NCI-H82 (cell line): ENCODE data around the gene CD164.

Experiments used
- DNase-seq: peaks from one replicate; lab custom pipeline; 2025; lab: John Stamatoyannopoulos, UW

The CD164 gene

DNA sequence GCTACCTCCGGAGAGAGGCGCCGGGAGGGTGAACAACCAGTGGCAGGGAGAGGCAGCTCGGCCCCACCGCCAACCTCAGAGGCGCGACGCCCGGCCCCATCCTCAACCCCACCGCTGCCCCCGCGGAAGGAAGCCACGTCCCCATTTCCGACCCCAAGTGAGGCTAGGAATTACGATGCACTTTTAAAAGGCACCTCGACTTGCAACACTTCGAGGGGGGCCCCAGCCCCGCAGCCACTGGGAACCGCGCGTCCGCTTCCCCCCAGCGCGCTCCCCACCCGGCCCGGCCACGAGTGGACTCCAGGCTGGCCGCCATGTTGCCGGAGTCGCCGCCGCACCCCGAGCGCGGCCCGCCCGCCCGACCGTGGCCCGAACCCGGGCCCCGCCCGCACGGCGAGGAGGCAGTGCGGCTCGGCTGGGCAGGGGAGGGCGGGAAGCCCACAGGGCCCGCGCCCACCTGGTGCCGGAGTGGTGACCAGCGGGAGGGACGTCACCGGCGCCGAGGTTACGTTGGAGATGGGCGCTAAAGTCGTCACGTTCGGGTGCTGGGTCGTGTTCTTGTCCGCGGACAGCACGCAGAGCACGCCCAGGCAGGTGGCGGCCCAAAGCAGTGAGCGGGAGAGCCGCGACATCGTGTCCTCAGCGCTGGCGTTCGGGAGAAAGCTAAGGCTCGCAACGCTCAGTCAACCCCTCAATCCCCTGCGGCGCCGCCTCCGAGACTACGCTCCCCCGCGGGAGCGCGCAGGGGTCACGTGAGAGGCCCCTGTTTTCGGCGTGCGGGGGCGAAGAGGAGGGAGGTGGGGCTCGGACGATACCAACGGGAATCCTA lies at the start of gene CD164:
TSS of gene CD164 (minus strand) at position 721 of the 829 bp plus-strand sequence. CDS start at position 632, 89 bp downstream.
- DNase-seq = peak; percentile 98

DNA sequence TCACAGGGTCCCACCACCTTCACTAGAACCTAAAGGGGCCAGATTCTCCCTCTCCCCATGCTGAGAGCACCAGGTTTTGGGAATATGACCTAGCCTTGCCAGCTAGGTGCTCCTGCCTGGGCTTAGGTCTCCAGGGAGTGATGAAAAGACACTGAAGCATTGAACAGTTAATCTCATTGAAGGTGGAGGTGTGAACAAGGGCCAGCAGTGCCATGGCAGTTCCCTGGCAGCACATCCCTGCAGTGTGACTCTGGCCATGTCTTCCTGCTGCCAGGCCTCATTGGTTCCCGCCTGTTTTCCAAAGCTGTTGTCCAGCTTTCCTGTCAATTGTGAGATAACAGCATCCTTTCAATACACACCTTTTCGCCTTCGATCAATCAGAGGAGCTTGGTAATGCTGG lies 47.2 kb upstream of the CD164 start:
- DNase-seq = no peak

DNA sequence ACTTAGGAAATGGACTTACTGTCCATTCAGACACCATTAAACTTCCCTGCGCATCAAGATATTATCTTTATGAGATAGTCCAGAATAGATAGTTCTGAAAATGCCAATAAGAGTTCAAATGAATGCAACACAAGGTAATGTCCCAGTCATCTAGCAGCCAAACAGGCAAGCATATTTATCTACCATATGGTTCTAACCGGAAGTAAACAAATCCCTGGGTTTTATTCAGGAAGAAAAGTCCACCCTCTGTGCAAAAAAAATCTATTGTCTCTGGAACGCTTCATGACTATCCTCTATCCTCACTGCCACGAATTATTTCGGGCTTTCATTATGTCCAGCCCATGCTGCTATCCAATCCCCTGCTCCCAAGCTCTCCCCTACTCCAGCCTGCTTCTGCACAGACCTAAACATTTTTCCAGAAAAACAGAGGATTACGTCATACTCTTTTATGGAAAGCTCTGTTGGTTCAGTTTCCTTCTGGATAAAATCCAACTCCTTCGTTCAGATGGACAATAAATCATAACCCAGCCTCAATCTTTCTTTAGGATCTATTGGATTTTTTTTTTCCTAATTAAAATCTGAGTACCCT lies 46.7 kb upstream of the CD164 start:
- DNase-seq = no peak

DNA sequence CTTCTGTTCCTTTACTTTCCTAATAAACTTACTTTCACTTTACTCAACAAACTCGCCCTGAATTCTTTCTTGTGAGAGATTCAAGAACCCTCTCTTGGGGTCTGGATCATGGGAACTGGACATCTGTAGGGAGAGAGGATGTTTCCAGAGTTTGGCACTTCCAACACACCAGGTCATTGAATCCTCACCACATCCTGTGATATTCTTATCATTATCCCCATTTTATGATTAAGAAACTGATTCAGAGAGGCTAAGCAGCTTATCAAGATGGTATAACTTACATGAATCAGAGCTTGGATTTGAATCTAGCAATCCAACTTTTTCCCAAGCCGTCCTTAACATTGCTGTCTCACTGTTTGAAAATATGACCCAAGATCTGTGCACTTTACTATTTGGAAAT lies 42.7 kb upstream of the CD164 start:
- no peak for DNase-seq

DNA sequence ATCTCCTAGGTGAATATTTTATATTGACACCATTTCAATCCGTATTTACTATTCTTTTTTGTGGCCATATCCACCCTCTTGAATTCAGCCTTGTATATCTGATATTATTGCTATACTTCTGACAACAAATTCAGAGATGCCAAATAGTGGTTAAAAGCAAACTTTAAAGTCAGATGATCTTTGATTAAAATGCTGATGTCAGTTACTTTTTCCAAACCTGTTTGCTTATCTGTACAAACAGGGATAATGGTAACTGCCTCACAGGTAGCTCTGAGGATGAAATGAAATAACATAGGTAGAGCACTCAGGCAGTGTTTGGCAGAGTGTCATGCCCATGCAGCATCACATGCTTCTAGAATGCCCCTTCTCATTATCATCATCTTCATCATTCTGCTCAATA lies 38.9 kb upstream of the CD164 start:
- no peak for DNase-seq

GRCh38 chr6:109420751-109421150 lies 38.5 kb upstream of the CD164 start:
- DNase-seq = no peak

DNA sequence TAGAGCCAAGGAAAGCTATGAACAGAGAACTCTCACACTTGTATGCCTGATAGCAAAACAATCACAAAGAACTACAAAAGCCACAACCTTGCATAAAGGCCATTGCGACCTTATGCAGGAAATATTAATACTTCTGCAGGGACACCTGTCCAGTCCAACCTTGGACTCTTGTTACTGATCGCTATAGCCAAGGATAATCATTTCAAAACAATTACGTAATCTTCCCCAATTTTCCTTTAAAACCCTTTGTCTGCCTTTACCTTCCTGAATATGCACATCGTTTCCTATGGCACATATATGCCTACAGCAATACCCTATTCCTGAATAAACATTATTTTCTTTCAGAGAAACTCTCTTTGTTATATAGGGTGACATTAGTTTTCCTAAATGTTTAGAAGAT lies 35.4 kb upstream of the CD164 start:
- no peak for DNase-seq

DNA sequence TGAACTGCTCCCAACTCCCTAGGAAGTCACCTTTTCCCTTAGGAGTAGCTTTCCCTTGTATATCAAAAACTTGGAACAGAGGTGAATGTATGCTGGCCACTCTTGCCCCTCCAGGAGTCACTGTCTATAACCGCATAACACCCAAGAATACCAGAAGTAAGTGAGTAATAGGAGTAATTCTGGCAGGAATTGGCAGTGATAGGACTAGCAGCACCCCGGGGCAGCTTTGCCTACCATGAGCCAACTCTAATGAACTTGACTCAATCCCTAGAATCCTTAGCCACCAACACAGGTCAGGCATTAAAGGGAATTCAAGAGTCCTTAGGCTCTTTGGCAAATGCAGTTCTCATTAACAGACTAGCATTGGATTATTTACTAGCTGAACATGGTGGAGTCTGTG lies 28.8 kb upstream of the CD164 start:
- DNase-seq = no peak

DNA sequence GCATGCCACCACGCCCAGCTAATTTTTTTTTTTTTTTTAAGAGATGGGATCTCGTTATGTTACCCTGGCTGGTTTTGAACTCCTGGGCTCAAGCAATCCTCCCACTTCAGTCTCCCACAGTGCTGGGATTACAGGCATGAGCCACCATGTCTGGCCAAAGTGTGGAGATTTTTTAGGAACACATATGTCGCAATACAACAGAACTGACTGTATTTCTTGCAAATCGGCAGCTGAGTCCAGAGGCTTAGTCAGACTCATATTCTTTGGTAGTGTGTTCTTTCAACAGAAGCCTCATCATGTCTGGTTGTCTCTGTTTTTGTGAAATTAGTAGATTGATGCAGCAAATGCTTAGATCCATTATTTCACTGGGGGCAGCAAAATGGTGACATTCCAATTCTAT lies 23.9 kb upstream of the CD164 start:
- DNase-seq = no peak

GRCh38 chr6:109397020-109397419 lies 14.8 kb upstream of the CD164 start:
- no peak for DNase-seq

DNA sequence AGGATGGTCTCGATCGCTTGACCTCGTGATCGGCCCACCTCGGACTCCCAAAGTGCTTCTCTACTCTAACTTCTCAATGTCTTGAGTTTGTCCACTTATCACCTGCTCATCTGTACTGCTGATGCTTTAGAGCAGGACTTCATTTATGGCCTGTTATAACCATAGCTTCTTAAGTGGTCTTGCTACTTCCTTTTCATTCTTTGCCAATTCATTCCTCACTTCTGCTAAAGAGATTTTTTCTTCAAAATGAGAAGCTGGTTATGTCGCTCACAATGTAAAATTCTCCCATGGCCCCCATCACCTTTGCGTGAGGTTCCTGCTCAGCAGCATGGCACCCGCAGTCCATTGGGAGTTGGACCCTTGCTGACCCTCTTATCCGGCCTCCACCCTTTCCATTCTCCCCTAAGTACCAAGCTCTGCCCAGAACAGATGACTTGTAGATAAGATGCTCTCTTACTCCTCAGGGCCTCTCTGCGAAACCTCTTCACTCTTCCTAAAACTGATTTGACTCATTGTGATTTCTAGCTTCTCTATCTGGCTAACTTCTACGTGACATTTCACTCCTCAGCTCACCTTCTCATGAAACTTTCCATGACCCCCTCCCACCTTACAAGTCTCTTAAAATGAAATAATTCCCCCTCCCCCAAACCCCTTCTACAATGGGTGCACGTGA lies 13.9 kb upstream of the CD164 start:
- no peak for DNase-seq

DNA sequence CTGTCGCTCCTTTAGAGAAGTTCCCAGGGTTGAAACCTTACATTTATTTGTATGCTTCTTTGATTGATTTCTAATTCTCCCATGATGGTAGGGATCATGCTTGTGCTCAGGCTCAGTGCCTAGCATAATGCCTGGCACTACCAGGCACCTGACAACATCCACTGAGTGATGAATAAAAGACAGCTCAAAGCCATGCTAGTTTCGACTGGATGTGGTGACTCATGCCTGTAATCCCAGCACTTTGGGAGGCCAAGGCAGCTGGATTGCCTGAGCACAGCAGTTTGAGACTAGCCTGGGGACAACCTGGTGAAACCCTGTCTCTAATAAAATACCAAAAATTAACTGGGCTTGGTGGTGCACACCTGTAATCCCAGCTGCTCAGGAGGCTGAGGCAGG lies 11.6 kb upstream of the CD164 start:
- no peak for DNase-seq

- DNase-seq = no peak
Measured at GRCh38 chr6:109393157-109393885, 11.1 kb upstream of the CD164 start.

DNA sequence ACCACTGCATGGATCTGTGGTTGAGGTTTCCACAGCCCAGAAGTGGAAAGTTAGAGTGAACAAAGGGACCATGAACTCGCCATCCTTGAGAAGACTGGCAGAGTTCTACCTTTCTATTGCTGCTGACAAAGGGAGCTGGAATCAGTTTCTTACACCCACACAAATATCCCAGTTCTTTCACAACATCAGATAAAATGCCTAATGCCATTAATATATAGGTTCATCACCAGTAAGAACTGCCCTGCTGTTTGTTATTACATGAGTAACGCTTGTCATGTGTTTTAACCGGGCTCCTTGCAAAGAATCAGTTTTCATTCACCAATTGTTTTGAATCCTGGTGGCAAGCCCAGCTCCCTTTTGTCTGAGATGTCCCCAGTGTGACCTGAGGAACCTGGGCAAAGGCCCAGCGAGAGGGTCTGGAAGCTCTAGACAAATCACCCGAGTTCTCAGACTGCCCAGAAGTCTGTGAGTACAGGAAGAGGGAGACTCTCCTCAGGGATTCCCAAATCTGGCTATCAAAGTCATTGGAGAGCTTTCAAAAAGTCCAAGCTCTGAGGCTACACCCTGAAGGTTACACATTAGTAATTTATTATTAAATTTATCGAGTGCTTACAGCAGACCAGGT lies 7.5 kb upstream of the CD164 start:
- no peak for DNase-seq

DNA sequence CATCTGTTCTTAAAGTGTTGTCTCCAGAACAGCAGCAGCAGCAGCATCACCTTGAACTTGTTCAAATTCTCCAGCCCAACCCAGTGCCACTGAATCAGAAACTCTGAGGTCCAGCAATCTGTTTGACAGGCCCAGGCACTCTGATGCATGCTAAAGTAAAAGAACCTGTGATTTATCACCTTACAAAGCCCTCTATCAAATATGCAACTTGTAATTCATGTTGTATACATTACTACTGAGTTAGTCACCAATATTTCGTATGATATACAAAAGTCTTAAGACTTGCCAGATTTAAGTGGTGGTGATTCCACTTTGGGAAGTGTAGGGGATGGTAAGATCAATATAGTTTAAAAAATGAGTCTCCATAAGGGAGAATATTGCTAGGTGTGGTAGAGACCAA lies 6.0 kb upstream of the CD164 start:
- no peak for DNase-seq

DNA sequence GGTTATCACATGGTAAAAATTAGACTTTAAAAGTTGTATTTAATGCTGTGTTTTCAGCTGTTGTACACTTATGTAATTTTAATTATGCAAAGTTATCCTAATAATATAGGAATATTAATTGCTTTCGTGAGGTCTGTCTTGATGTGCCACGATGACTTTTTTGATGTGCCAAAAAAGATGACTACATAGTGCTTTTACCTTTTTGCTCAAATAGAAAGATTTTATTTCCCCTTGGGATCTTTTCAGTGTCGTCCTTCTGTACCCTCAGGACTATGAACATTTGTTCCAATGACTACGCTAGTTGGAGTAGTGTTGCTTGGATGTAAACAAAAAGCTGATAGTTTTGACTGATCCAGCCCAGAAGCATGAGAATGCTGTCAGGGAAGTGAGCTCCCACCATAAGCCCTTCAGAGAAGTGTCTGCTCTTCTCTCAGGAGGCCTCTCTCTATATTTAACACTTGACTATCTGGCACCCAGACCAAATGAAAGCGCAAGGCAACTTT lies 1.2 kb upstream of the CD164 start:
- peak; percentile 36 for DNase-seq

GRCh38 chr6:109382576-109383437 lies 540 bp upstream of the CD164 start:
- DNase-seq = peak; percentile 96

DNA sequence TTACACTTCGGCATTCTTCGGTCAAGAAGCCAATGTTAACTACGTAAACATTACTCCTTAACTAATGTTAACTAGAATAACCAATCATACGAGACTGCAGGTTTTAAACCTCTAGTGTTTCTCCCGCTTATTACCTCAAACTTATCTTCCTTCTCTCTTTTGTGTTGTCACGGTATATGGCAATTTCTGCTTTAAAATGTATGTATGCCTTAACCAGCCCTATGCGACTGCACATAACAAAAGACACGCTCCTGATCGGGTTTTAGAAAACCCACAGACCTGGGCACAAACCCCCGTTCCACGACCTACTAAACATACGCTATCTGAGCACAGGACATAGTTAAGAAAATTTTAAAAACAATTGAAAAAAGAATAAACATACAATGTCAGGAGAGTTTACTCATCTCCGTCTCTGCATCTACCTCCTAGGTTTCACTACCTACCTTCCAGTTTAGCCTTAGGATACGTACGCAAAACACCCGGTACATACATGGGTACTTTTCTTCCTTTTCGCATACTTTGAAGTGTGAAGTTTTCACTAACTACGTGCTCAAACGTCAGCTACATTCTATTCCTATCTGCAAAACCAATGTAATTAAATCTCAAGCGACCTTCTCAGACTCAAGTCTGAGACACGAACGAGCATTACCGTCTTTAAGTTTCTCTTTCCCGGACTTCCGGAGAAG lies 1.1 kb downstream of the CD164 start:
- DNase-seq = no peak

DNA sequence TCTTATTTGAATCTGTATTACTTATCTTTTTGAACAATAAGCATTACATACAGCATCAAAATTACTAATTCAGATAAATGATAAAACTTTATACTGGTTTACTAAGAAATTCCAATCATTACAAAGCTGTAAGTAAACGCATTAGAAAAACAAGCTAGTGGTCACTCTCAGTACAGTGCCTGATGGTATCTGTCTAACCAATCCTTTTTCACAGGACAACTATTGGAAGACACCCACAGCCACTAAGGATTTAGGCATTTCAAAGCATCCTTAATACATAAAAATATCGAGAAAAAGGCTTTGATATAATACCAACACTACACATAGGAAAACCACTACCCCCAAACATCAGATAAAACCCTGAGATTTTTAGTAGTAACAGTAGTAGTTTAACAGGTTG lies 2.6 kb downstream of the CD164 start:
- DNase-seq = no peak

- DNase-seq = no peak
Measured at GRCh38 chr6:109377717-109378116, 4.5 kb downstream of the CD164 start.
